HUES64 (cell line): ENCODE measurements around the gene NDUFS5. TPM values are rescaled to one million over a fixed set of nuclear protein-coding genes. Genes with fewer than 3 reads are reported as not detected.
"Not testable (repeated sequence)": the region's sequence is repeated elsewhere in the genome, so short reads cannot be mapped to it uniquely, and the experiment has no call there.

ENCODE experiments used
- H3K27ac ChIP-seq: 2 replicates; pipeline ENCODE4 v1.7.0; 2013; ENCODE audit warnings: low read depth, low read length, inconsistent platforms
- H3K27me3 ChIP-seq: 2 replicates; pipeline ENCODE4 v1.6.1; 2013; ENCODE audit warnings: mild to moderate bottlenecking, low read length; ENCODE audit not compliant: insufficient read depth
- H3K36me3 ChIP-seq: 2 replicates; pipeline ENCODE4 v1.6.1; 2013; ENCODE audit warnings: mild to moderate bottlenecking, low read length; ENCODE audit not compliant: insufficient read depth
- H3K4me1 ChIP-seq: 2 replicates; pipeline ENCODE4 v1.6.1; 2013; ENCODE audit warnings: mild to moderate bottlenecking, low read length, moderate library complexity; ENCODE audit not compliant: insufficient read depth
- H3K4me3 ChIP-seq: 2 replicates; pipeline ENCODE4 v1.5.1; 2013; ENCODE audit warnings: mild to moderate bottlenecking, low read length, moderate library complexity
- H3K9ac ChIP-seq: 2 replicates; pipeline ENCODE4 v1.6.1; 2013; ENCODE audit warnings: mild to moderate bottlenecking, low read depth, low read length
- H3K9me3 ChIP-seq: 2 replicates; pipeline ENCODE4 v1.6.1; 2013; ENCODE audit warnings: low read depth, low read length; ENCODE audit not compliant: insufficient read depth
- WGBS: fragments of 150-250, 120-280 bp; methylation state at CpG from one replicate; pipeline ENCODE4 v1.1.7; 2013; ENCODE audit warnings: missing lambda C conversion rate; 5-methylcytosine and 5-hydroxymethylcytosine counted together
- polyA plus RNA-seq, 2 experiments: library from polyadenylated mRNA; stranded (reverse); fragments of 50-300 nt; gene quantifications; one replicate each; pipeline ENCODE4 v1.2.3, GENCODE V29; 2013

The NDUFS5 gene
- polyA plus RNA-seq (2013, experiment 1 of 2), result 468 TPM
- 484 TPM for polyA plus RNA-seq (2013, experiment 2 of 2)

DNA sequence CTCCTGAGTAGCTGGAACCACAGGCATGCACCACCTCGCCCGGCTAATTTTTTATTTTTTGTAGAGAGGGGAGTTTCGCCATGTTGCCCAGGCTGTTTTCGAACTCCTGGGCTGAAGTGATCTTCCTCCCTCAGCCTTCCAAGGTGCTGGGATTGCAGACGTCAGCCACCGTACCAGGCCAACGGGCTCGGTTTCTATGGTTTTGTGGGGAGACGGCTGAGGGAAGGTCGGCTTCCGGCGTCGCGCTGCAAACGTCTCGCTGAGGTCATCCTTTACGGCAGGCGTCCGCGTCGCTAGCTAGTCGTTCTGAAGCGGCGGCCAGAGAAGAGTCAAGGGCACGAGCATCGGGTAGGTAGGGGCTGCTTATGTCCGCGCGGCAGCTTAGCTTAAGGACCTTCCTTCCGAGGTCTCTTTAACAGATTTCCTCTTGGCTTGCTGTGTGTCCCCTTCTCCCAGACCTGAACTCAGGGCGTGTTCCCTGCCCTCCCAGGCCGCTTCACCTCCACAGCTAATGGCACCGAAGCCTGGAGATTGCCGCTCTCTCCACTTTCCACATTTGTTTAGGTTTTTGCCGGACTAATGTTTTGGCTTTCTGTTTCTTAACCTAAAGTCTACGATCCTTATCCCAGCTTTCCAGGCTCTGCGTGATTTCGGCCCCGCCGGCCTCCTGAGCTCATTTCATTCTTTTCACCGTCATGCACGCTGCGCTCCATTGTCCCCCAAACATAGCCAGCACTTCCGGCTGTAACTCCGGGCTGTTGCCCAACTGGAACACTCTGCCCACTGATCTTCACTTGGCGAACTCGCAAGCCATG, at the start of gene NDUFS5:
Gene NDUFS5, plus strand, starts transcription at position 300 of the 815 bp plus-strand sequence. CDS start 2,375 bp downstream, outside the sequence.
- no peaks in the 10 kb centered on the region for H3K4me1 ChIP-seq
- 1% methylated on average over 47 of the region's 47 CpGs for WGBS
- no peaks in the 10 kb centered on the region for H3K9me3 ChIP-seq
- peak within 1 kb of the TSS; percentile 94 for H3K9ac ChIP-seq
- peaks cover 29% of the 10 kb centered on the region for H3K36me3 ChIP-seq
- peak within 1 kb of the TSS; percentile 80 for H3K4me3 ChIP-seq
- H3K27me3 ChIP-seq, result no peaks in the 10 kb centered on the region
- peak within 1 kb of the TSS; percentile 95 for H3K27ac ChIP-seq

GRCh38 chr1:38977399-38978244, 48.5 kb upstream of the NDUFS5 start:
- not testable (repeated sequence) for H3K27me3 ChIP-seq, H3K9ac ChIP-seq, H3K4me3 ChIP-seq, H3K4me1 ChIP-seq, H3K27ac ChIP-seq, H3K36me3 ChIP-seq
- H3K9me3 ChIP-seq, result peaks cover 11% of the 10 kb centered on the region; the same call in 1 of the 2 replicates
- WGBS, result 96% methylated on average over 12 of the region's 12 CpGs

DNA sequence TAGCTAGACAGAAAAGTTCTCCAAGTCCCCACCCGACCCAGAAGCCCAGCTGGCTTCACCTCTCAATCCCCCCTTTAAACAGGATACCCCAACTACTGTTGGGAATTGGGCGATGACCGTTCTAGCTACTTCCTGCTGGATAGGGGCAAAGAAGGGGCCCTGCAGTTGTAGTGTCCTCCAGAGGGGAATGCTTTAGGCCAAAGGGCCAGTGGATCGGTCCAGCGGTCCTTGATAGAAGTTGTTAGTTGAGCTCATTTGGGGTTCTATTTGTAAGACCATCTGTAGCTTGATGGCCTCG, 48.0 kb upstream of the NDUFS5 start:
- H3K4me1 ChIP-seq, H3K27me3 ChIP-seq, H3K36me3 ChIP-seq, H3K4me3 ChIP-seq, H3K9ac ChIP-seq, H3K27ac ChIP-seq: not testable (repeated sequence)
- H3K9me3 ChIP-seq, result peaks cover 11% of the 10 kb centered on the region; the same call in 1 of the 2 replicates
- 97% methylated on average over 6 of the region's 6 CpGs for WGBS

DNA sequence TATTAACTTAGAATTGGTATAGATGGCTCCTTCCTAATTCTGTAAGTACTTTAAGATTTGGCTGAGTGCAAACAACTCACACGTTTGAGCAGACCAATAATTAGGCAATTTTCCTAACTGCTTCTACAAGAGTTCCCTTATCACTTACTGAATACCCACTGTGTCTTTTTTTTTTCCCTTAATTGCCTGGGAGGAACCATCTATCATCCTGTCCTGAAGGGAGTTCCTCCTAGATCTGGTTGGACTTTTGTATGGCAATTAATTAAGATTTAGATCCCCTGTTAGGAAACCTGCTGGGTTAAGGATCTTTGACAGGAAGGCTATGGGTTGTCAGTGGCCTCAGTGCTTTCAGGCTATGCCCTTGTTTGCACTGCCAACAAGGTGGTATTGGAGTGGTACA, 46.8 kb upstream of the NDUFS5 start:
- WGBS, result 83% methylated on average over 1 of the region's 1 CpG
- not testable (repeated sequence) for H3K36me3 ChIP-seq, H3K4me1 ChIP-seq, H3K27me3 ChIP-seq, H3K27ac ChIP-seq, H3K4me3 ChIP-seq, H3K9ac ChIP-seq
- peaks cover 11% of the 10 kb centered on the region; the same call in 1 of the 2 replicates for H3K9me3 ChIP-seq

DNA sequence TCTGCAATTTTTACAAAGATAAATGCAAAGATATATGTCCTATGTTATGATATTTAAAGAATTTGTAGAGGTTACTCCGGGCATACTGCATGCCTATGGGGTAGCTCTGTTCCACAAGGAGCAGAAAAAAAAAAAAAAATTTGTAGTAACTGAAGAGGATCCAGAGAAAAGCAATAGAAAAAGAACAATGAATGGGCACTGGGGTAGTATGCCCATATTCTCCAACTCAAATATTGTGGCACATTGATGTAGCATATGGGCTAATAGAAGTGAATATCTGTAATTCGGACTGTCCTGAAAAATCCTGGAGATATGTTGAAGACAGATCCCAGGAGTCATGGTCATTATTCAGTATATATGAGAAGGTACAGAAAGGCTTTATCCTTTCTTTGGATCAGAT, 36.2 kb upstream of the NDUFS5 start:
- peak overlapping the region; percentile 99 for H3K27ac ChIP-seq
- 66% methylated on average over 2 of the region's 2 CpGs for WGBS
- peak overlapping the region; percentile 41 for H3K9ac ChIP-seq
- H3K36me3 ChIP-seq, result peaks cover 28% of the 10 kb centered on the region
- H3K9me3 ChIP-seq, result no peaks in the 10 kb centered on the region
- H3K4me3 ChIP-seq, result peak overlapping the region; percentile 48
- H3K27me3 ChIP-seq, result no peaks in the 10 kb centered on the region
- H3K4me1 ChIP-seq, result peaks cover 42% of the 10 kb centered on the region

GRCh38 chr1:38990386-38990737, 35.8 kb upstream of the NDUFS5 start:
- 23% methylated on average over 5 of the region's 5 CpGs for WGBS
- peaks cover 31% of the 10 kb centered on the region for H3K36me3 ChIP-seq
- peaks cover 44% of the 10 kb centered on the region for H3K4me1 ChIP-seq
- no peaks in the 10 kb centered on the region for H3K27me3 ChIP-seq
- no peaks in the 10 kb centered on the region for H3K9me3 ChIP-seq
- H3K9ac ChIP-seq, result peak overlapping the region; percentile 41
- H3K4me3 ChIP-seq, result peak overlapping the region; percentile 48
- H3K27ac ChIP-seq, result peak overlapping the region; percentile 99

- H3K9ac ChIP-seq, result peak within 1 kb of the TSS; percentile 99
- under 1% methylated on average over 66 of the region's 76 CpGs for WGBS
- no peaks in the 10 kb centered on the region for H3K27me3 ChIP-seq
- H3K4me3 ChIP-seq, result peak within 1 kb of the TSS; percentile 69
- peaks cover 39% of the 10 kb centered on the region for H3K4me1 ChIP-seq
- H3K36me3 ChIP-seq, result peaks cover 38% of the 10 kb centered on the region
- no peaks in the 10 kb centered on the region for H3K9me3 ChIP-seq
- H3K27ac ChIP-seq, result peak within 1 kb of the TSS; percentile 99
Measured at GRCh38 chr1:38990738-38991637, 35.2 kb upstream of the NDUFS5 start, which contains the start of gene AKIRIN1. TSS of gene AKIRIN1 (plus strand) at chr1:38991276. CDS start at chr1:38991381, 105 bp downstream.

DNA sequence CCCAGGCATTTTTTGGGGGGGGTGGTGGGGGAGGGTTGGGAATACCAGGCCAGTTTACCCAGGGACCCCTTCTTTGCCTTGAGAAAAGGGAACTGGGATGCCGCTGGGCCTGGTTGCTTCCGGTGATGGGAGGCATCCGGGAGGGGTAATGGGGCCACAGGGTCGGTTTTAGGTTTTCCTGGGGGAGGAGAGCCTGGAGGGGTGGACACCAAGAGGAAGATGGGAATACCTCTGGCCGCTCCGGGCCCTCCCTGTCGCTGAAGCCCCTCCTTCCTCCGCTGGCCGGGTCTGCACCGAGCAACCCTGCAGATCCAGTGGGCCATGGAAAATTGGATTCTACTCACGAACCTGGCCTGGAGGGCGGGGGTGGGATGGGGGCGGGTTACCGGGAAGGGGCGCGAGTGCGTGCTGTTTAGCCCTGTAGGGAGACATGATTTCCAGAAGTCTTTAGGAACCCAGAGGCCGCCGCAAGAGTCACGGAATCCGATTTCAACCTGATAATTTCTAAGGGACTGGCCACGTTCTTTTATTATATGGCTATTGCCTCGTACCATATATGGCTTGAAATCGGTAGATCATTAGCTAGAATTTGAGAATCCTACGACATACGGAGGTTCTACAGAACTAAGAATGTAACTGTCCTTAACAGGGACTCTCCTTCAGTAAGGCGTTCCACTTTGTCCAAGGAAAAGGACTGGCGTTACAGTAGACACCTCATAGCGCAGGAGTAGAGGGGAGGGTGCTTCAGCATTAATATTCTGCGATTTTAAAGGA, 34.3 kb upstream of the NDUFS5 start:
- H3K27ac ChIP-seq, result peak overlapping the region; percentile 99
- peak overlapping the region; percentile 69 for H3K4me3 ChIP-seq
- no peaks in the 10 kb centered on the region for H3K9me3 ChIP-seq
- H3K36me3 ChIP-seq, result peaks cover 46% of the 10 kb centered on the region
- WGBS, result under 1% methylated on average over 30 of the region's 30 CpGs
- no peaks in the 10 kb centered on the region for H3K27me3 ChIP-seq
- peak overlapping the region; percentile 99 for H3K9ac ChIP-seq
- H3K4me1 ChIP-seq, result peaks cover 39% of the 10 kb centered on the region

- WGBS, result 14% methylated on average over 10 of the region's 11 CpGs
Measured at GRCh38 chr1:38992412-38993111, 33.6 kb upstream of the NDUFS5 start.

DNA sequence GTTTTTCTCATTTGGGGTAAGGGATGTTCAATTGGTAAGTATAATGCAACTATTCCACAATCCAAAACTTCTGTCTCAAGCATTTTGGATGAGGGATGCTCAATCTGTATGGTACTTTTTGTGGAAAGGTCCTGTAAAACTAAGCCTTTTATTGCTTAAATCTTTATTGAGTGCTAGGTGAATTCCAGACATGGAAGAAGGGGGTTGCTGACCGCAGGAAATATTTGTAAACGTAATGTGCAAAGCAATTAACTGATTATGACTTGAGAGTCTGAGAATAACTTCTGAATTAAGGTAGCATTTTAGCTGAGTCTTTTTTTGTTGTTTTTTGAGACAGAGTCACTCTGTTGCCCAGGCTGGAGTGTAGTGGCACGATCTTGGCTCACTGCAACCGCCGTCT, 32.0 kb upstream of the NDUFS5 start:
- Histone ChIP-seq H3K36me3 (peaks cover 70% of the 10 kb centered on the region), H3K9me3 (no peaks in the 10 kb centered on the region), H3K27ac (no peak overlapping the region), H3K9ac (no peak overlapping the region), H3K4me3 (peak overlapping the region; percentile 69), H3K4me1 (peaks cover 56% of the 10 kb centered on the region), H3K27me3 (no peaks in the 10 kb centered on the region)
- WGBS, result 94% methylated on average over 5 of the region's 5 CpGs

More at GRCh38 chr1:38992412-38993111, 33.6 kb upstream of the NDUFS5 start:
- Histone ChIP-seq H3K9ac (peak overlapping the region; percentile 99), H3K4me3 (peak overlapping the region; percentile 69), H3K9me3 (no peaks in the 10 kb centered on the region), H3K36me3 (peaks cover 53% of the 10 kb centered on the region), H3K27ac (peak overlapping the region; percentile 99), H3K4me1 (peaks cover 47% of the 10 kb centered on the region), H3K27me3 (no peaks in the 10 kb centered on the region)
